HL-60 (cell line): Measurements from ENCODE around the gene STX1A.

ENCODE experiments used
- GABPA ChIP-seq: IDR thresholded peaks from 2 replicates; pipeline ENCODE4 v1.6.1; 2012; ENCODE audit warnings: low read depth
- POLR2AphosphoS5 ChIP-seq: IDR thresholded peaks from 2 replicates; pipeline ENCODE4 v1.6.1; 2012; ENCODE audit warnings: low read depth
- TF ChIP-seq, protein P1 (sequence below): IDR thresholded peaks from one replicate; pipeline ENCODE4 v1.5.1; 2011; ENCODE audit warnings: low read length, control low read depth, inconsistent platforms; ENCODE audit not compliant: insufficient read depth
- TF ChIP-seq, protein P2 (sequence below): IDR thresholded peaks from 2 replicates; pipeline ENCODE4 v1.6.1; 2012; ENCODE audit warnings: low read depth; ENCODE audit not compliant: insufficient replicate concordance

DNA sequence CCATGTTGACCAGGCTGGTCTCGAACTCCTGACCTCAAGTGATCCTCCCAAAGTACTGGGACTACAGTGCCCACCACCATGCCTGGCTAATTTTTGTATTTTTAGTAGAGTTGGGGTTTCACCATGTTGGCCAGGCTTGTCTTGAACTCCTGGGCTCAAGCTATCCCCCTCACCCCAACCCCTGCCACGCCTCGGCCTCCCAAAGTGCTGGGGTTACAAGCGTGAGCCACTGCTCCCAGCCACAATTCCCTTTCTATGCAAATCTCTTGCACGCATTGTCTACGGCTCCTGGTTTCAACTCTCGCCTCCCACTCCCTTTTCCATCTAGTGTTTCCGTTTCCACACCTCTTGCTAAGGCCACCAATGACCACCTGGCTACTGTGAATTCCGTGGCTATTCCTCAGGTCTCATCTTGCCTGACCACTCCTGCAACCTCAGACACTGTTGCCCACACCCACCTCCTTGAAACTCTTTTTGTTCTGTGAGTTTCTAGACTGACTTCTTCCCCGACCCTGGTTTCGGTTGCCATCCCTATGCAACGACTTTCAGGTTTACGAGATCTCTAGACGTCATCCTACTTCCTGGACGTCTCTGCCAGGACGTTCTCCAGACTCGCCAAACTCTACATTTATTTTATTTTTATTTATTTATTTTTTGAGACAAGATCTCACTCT, 47.2 kb upstream of the STX1A start:
- TF ChIP-seq, protein P1, sequence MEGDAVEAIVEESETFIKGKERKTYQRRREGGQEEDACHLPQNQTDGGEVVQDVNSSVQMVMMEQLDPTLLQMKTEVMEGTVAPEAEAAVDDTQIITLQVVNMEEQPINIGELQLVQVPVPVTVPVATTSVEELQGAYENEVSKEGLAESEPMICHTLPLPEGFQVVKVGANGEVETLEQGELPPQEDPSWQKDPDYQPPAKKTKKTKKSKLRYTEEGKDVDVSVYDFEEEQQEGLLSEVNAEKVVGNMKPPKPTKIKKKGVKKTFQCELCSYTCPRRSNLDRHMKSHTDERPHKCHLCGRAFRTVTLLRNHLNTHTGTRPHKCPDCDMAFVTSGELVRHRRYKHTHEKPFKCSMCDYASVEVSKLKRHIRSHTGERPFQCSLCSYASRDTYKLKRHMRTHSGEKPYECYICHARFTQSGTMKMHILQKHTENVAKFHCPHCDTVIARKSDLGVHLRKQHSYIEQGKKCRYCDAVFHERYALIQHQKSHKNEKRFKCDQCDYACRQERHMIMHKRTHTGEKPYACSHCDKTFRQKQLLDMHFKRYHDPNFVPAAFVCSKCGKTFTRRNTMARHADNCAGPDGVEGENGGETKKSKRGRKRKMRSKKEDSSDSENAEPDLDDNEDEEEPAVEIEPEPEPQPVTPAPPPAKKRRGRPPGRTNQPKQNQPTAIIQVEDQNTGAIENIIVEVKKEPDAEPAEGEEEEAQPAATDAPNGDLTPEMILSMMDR = no peak
- TF ChIP-seq GABPA = no peak
- TF ChIP-seq POLR2AphosphoS5 = no peak
- TF ChIP-seq, protein P2, sequence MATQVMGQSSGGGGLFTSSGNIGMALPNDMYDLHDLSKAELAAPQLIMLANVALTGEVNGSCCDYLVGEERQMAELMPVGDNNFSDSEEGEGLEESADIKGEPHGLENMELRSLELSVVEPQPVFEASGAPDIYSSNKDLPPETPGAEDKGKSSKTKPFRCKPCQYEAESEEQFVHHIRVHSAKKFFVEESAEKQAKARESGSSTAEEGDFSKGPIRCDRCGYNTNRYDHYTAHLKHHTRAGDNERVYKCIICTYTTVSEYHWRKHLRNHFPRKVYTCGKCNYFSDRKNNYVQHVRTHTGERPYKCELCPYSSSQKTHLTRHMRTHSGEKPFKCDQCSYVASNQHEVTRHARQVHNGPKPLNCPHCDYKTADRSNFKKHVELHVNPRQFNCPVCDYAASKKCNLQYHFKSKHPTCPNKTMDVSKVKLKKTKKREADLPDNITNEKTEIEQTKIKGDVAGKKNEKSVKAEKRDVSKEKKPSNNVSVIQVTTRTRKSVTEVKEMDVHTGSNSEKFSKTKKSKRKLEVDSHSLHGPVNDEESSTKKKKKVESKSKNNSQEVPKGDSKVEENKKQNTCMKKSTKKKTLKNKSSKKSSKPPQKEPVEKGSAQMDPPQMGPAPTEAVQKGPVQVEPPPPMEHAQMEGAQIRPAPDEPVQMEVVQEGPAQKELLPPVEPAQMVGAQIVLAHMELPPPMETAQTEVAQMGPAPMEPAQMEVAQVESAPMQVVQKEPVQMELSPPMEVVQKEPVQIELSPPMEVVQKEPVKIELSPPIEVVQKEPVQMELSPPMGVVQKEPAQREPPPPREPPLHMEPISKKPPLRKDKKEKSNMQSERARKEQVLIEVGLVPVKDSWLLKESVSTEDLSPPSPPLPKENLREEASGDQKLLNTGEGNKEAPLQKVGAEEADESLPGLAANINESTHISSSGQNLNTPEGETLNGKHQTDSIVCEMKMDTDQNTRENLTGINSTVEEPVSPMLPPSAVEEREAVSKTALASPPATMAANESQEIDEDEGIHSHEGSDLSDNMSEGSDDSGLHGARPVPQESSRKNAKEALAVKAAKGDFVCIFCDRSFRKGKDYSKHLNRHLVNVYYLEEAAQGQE = no peak
